Measurements from ENCODE around the gene PYCARD. TPM values are rescaled to one million over a fixed set of nuclear protein-coding genes. Genes with fewer than 3 reads are reported as not detected.

PYCARD gene
- total and polyA plus RNA-seq, 3 donors from 2014 or later = 2.6 to 11.1 (median 8.7) TPM

DNA sequence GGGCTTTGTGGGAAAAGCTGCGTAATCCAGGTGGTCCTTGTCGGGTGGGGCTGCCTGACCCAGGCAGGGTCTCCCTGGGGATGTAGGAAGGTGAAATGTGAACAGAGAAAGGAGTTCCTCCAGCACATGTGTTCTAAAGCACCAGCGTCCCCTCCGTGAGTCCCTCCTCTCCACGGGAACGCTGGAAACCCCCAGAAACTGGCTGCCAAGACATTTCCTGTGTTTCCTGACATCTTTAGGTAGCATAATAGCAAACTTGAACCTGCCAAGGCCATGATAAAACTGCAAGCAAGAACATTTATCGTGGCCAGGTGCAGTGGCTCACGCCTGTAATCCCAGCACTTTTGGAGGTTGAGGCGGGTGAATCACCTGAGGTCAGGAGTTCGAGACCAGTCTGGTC is 26.9 kb upstream of the PYCARD start:
- intact Hi-C loops (cut with DNase I; ENCODE audit: low total_unique reads) = no loop called here
- Histone ChIP-seq H3K9me3 (no peaks in the 10 kb centered on the region), H3K4me1 (no peaks in the 10 kb centered on the region), H3K27ac (peak overlapping the region; percentile 29 to 53), H3K27me3 (no peaks in the 10 kb centered on the region), H3K4me3 (no peak overlapping the region), H3K36me3 (ENCODE audit: low read depth, missing control alignments) (no peaks in the 10 kb centered on the region)
- TF ChIP-seq POLR2A (IDR thresholded peaks at IDR 0.05) = no peak
- TF ChIP-seq, protein P1, sequence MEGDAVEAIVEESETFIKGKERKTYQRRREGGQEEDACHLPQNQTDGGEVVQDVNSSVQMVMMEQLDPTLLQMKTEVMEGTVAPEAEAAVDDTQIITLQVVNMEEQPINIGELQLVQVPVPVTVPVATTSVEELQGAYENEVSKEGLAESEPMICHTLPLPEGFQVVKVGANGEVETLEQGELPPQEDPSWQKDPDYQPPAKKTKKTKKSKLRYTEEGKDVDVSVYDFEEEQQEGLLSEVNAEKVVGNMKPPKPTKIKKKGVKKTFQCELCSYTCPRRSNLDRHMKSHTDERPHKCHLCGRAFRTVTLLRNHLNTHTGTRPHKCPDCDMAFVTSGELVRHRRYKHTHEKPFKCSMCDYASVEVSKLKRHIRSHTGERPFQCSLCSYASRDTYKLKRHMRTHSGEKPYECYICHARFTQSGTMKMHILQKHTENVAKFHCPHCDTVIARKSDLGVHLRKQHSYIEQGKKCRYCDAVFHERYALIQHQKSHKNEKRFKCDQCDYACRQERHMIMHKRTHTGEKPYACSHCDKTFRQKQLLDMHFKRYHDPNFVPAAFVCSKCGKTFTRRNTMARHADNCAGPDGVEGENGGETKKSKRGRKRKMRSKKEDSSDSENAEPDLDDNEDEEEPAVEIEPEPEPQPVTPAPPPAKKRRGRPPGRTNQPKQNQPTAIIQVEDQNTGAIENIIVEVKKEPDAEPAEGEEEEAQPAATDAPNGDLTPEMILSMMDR (IDR thresholded peaks at IDR 0.05) = no peak
- DNase-seq = no peak
- 42 to 53% methylated on average over 10 of the region's 10 CpGs for WGBS, 2 donors

GRCh38 chr16:31228206-31228605 is 25.6 kb upstream of the PYCARD start:
- intact Hi-C loops (cut with DNase I; ENCODE audit: low total_unique reads) = no loop called here
- 77 to 100% methylated on average over 4 of the region's 4 CpGs for WGBS, 2 donors
- no peaks in the 10 kb centered on the region for H3K4me1 ChIP-seq

DNA sequence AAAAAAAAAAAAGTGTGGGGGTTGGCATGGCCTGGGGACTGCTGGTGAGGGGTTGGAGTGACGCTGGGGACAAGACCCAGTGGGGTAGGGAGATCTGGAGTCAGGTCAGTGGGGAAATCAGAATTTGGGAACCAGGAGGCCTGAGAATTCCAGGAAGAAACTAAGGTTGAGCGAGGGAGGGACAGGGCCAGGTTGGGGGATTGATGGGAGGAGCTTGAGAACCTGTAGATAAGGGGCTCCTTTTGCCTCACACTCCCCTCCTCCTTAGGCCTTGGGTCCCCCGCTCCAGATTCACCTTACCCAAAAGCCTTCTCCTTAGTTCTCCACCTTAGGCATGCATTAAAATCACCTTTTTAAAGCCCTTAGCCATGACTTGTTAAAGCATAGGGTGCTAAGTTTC is 22.6 kb upstream of the PYCARD start:
- TF ChIP-seq, protein P1 (IDR thresholded peaks at IDR 0.05) = no peak
- no peak for TF ChIP-seq POLR2A (IDR thresholded peaks at IDR 0.05)
- Histone ChIP-seq H3K27me3 (no peaks in the 10 kb centered on the region), H3K9me3 (no peaks in the 10 kb centered on the region), H3K4me3 (no peak overlapping the region), H3K27ac (no peak overlapping the region), H3K36me3 (ENCODE audit: low read depth, missing control alignments) (no peaks in the 10 kb centered on the region), H3K4me1 (no peaks in the 10 kb centered on the region)
- DNase-seq = no peak
- intact Hi-C loops (cut with DNase I; ENCODE audit: low total_unique reads) = no loop called here
- 88 to 94% methylated on average over 3 of the region's 3 CpGs for WGBS, 2 donors

More at GRCh38 chr16:31228206-31228605, 25.6 kb upstream of the PYCARD start:
- Histone ChIP-seq H3K27ac (no peak overlapping the region), H3K27me3 (no peaks in the 10 kb centered on the region), H3K4me3 (no peak overlapping the region), H3K9me3 (no peaks in the 10 kb centered on the region), H3K36me3 (ENCODE audit: low read depth, missing control alignments) (no peaks in the 10 kb centered on the region)
- DNase-seq = no peak
- no peak for TF ChIP-seq POLR2A (IDR thresholded peaks at IDR 0.05)
- TF ChIP-seq, protein P1 (IDR thresholded peaks at IDR 0.05) = no peak

GRCh38 chr16:31224092-31224955 is 21.8 kb upstream of the PYCARD start:
- H3K27me3 ChIP-seq = no peaks in the 10 kb centered on the region
- no peak for TF ChIP-seq POLR2A (IDR thresholded peaks at IDR 0.05)
- TF ChIP-seq, protein P1 (IDR thresholded peaks at IDR 0.05) = no peak
- intact Hi-C loops (cut with DNase I; ENCODE audit: low total_unique reads) = no loop called here
- H3K9me3 ChIP-seq = no peaks in the 10 kb centered on the region
- no peak overlapping the region for H3K27ac ChIP-seq
- H3K4me1 ChIP-seq = no peaks in the 10 kb centered on the region
- no peaks in the 10 kb centered on the region for H3K36me3 ChIP-seq (ENCODE audit: low read depth, missing control alignments)
- H3K4me3 ChIP-seq = peak overlapping the region; percentile 15 to 39
- 74 to 84% methylated on average over 12 to 79 of the region's 80 CpGs for WGBS, 2 donors
- peak; percentile 24 for DNase-seq

Data from testis (tissue), 3 donors.